ENCODE measurements around the gene DRC7.
"Not testable (repeated sequence)": the region's sequence is repeated elsewhere in the genome, so short reads cannot be mapped to it uniquely, and the experiment has no call there.

The DRC7 gene

GRCh38 chr16:57743886-57744641, 49.5 kb downstream of the DRC7 start:
- Histone ChIP-seq H3K9ac (ENCODE audit: low read depth, low read length) (no peak overlapping the region), H3K4me1 (ENCODE audit: insufficient read depth, low read length) (no peaks in the 10 kb centered on the region), H3K9me3 (ENCODE audit: control insufficient read depth, insufficient read depth, low read length) (no peaks in the 10 kb centered on the region), H3K36me3 (ENCODE audit: insufficient read depth, low read length) (no peaks in the 10 kb centered on the region; the same call in none of the 2 replicates)

DNA sequence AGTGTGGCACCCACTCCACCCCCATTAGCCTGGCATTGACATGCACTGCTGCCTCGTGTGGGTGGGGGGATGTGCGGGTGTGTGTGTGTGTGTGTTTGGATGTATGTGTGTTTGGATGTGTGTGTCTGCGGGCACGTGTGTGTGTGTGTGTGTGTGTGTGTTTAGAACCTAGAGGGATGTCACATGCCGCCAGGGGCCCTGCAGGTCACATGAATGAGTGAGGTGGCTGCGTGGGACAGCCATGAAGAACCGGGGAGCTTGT, 50.0 kb downstream of the DRC7 start:
- Histone ChIP-seq H3K4me1 (ENCODE audit: insufficient read depth, low read length) (no peaks in the 10 kb centered on the region), H3K36me3 (ENCODE audit: insufficient read depth, low read length) (peaks cover 3% of the 10 kb centered on the region), H3K9ac (ENCODE audit: low read depth, low read length) (no peak overlapping the region), H3K9me3 (ENCODE audit: control insufficient read depth, insufficient read depth, low read length) (no peaks in the 10 kb centered on the region)

DNA sequence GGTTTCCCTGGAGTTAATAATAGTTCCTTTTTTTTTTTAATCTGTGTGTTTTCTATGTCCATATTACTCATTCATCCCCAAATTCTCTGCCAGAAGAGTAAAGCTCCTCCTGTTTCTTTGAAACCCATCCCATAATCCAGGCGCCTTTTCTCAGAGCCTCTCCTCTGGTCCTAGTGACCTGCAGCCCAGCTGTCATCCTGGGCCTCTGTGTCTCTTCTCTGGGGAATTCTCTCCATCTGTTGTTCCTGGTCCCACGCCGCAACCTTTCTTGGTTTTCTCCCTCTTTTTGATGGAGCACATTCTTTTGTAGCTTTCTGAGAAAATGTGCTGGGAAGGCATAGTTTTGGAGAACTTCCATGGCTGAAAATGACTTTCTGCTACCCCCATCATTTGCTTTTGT, 51.2 kb downstream of the DRC7 start:
- no peaks in the 10 kb centered on the region for H3K9me3 ChIP-seq (ENCODE audit: control insufficient read depth, insufficient read depth, low read length)
- no peak overlapping the region for H3K9ac ChIP-seq (ENCODE audit: low read depth, low read length)
- no peaks in the 10 kb centered on the region for H3K4me1 ChIP-seq (ENCODE audit: insufficient read depth, low read length)
- peaks cover 6% of the 10 kb centered on the region for H3K36me3 ChIP-seq (ENCODE audit: insufficient read depth, low read length)

DNA sequence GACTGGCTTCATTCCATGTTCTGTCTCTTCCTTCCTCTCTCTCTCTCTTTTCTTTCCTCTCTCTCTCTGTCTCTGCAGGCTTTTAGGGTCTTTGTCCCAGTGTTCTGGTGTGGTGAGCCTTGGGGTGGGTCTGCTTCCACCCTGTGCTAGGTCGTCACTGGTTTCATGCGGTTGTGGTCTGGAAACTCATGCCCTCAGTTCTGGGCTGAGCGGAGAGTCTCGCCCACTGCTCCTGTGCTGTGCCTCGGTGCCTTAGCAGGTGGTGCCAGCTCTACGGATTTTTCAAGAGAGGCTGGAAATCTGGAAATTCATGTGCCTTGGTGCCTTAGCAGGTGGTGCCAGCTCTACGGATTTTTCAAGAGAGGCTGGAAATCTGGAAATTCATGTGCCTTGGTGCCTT, 51.7 kb downstream of the DRC7 start:
- not testable (repeated sequence) for H3K9me3 ChIP-seq (ENCODE audit: control insufficient read depth, insufficient read depth, low read length); H3K9ac ChIP-seq (ENCODE audit: low read depth, low read length); H3K36me3 ChIP-seq (ENCODE audit: insufficient read depth, low read length); H3K4me1 ChIP-seq (ENCODE audit: insufficient read depth, low read length)

DNA sequence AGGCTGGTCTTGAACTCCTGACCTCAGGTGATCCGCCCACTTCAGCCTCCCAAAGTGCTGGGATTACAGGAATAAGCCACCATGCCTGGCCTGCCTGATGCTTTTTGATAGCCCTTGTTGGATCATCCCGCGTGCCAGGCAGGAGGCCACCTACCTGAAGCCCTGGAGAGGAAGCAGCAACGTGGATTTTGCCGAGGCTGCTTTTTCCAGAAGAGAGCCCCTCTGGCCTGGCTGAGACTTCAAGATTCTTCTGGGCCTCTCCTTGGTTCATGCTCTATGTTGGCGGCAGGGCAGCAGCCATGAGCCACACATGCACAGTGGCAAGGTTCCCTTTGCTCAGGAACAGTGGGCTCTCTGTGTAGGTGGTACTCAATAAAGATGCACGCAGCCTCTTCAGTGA, 52.5 kb downstream of the DRC7 start:
- H3K9me3 ChIP-seq (ENCODE audit: control insufficient read depth, insufficient read depth, low read length), result no peaks in the 10 kb centered on the region
- no peak overlapping the region for H3K9ac ChIP-seq (ENCODE audit: low read depth, low read length)
- peaks cover 6% of the 10 kb centered on the region for H3K36me3 ChIP-seq (ENCODE audit: insufficient read depth, low read length)
- H3K4me1 ChIP-seq (ENCODE audit: insufficient read depth, low read length), result no peaks in the 10 kb centered on the region

DNA sequence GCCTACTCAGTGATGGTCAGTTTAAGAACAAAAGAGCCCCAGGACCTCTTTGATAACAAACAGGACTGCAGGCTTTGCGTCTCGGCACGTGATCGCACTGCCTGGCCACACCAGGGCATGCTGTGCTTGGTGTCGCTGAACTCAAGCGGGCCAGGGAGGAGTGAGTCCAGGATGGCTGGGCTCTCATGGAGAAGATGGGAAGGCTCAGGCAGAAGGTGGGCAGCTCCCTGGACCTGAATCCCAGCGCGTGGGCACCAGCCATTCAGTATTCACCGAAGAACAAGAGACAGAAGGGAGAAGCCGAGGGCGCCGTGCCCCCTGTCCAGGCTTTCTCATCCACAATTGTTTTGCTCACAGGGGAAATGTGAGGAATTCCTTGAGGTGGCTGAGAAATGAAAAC, 52.9 kb downstream of the DRC7 start:
- no peak overlapping the region for H3K9ac ChIP-seq (ENCODE audit: low read depth, low read length)
- H3K4me1 ChIP-seq (ENCODE audit: insufficient read depth, low read length), result no peaks in the 10 kb centered on the region
- H3K36me3 ChIP-seq (ENCODE audit: insufficient read depth, low read length), result peaks cover 6% of the 10 kb centered on the region
- no peaks in the 10 kb centered on the region for H3K9me3 ChIP-seq (ENCODE audit: control insufficient read depth, insufficient read depth, low read length)

GRCh38 chr16:57747996-57748395, 53.4 kb downstream of the DRC7 start:
- no peaks in the 10 kb centered on the region for H3K9me3 ChIP-seq (ENCODE audit: control insufficient read depth, insufficient read depth, low read length)
- no peak overlapping the region for H3K9ac ChIP-seq (ENCODE audit: low read depth, low read length)
- peaks cover 6% of the 10 kb centered on the region; the same call in 1 of the 2 replicates for H3K36me3 ChIP-seq (ENCODE audit: insufficient read depth, low read length)
- no peaks in the 10 kb centered on the region for H3K4me1 ChIP-seq (ENCODE audit: insufficient read depth, low read length)

- H3K9ac ChIP-seq (ENCODE audit: low read depth, low read length), result no peak overlapping the region
- H3K36me3 ChIP-seq (ENCODE audit: insufficient read depth, low read length), result peaks cover 6% of the 10 kb centered on the region; the same call in 1 of the 2 replicates
- H3K4me1 ChIP-seq (ENCODE audit: insufficient read depth, low read length), result no peaks in the 10 kb centered on the region
- no peaks in the 10 kb centered on the region for H3K9me3 ChIP-seq (ENCODE audit: control insufficient read depth, insufficient read depth, low read length)
Measured at GRCh38 chr16:57748596-57748995, 54.0 kb downstream of the DRC7 start.

DNA sequence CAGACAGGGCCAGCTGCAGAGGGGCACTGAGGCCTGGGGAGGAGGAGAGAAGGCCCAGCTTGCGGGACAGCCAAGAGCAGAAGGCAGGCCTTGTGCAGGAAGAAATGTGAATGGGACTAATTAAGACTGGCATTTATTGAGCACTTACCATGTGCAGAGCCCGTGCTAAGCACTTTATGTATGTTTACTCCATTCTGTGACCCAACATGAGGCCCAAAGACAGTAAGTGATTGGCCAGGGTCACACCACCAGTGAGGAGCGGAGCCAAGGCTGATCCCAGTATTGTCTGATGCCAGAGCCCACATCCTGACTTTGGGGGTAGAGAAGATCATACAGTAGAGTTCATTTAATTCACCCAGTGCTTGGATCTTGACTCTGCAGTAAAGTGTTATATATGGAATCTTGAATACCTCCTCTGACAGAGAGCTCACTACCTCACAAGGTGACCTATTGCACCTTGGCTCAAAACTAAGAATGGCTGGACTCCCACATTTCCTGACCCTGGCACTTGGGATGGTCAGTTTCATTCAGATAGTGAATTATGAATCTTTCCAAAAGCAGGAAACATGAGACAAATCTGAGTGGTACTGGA, 54.6 kb downstream of the DRC7 start:
- no peaks in the 10 kb centered on the region for H3K4me1 ChIP-seq (ENCODE audit: insufficient read depth, low read length)
- H3K36me3 ChIP-seq (ENCODE audit: insufficient read depth, low read length), result peaks cover 6% of the 10 kb centered on the region; the same call in 1 of the 2 replicates

GRCh38 chr16:57749856-57750452, 55.3 kb downstream of the DRC7 start:
- no peak overlapping the region for H3K9ac ChIP-seq (ENCODE audit: low read depth, low read length)
- H3K9me3 ChIP-seq (ENCODE audit: control insufficient read depth, insufficient read depth, low read length), result no peaks in the 10 kb centered on the region
- no peaks in the 10 kb centered on the region for H3K4me1 ChIP-seq (ENCODE audit: insufficient read depth, low read length)
- peaks cover 6% of the 10 kb centered on the region; the same call in 1 of the 2 replicates for H3K36me3 ChIP-seq (ENCODE audit: insufficient read depth, low read length)

More for the DNA sequence above, 54.6 kb downstream of the DRC7 start:
- H3K9me3 ChIP-seq (ENCODE audit: control insufficient read depth, insufficient read depth, low read length), result no peaks in the 10 kb centered on the region
- no peak overlapping the region for H3K9ac ChIP-seq (ENCODE audit: low read depth, low read length)

- Histone ChIP-seq H3K9ac (ENCODE audit: low read depth, low read length) (no peak overlapping the region), H3K4me1 (ENCODE audit: insufficient read depth, low read length) (no peaks in the 10 kb centered on the region), H3K36me3 (ENCODE audit: insufficient read depth, low read length) (peaks cover 6% of the 10 kb centered on the region; the same call in 1 of the 2 replicates), H3K9me3 (ENCODE audit: control insufficient read depth, insufficient read depth, low read length) (no peaks in the 10 kb centered on the region)
Measured at GRCh38 chr16:57750796-57751538, 56.4 kb downstream of the DRC7 start.

DNA sequence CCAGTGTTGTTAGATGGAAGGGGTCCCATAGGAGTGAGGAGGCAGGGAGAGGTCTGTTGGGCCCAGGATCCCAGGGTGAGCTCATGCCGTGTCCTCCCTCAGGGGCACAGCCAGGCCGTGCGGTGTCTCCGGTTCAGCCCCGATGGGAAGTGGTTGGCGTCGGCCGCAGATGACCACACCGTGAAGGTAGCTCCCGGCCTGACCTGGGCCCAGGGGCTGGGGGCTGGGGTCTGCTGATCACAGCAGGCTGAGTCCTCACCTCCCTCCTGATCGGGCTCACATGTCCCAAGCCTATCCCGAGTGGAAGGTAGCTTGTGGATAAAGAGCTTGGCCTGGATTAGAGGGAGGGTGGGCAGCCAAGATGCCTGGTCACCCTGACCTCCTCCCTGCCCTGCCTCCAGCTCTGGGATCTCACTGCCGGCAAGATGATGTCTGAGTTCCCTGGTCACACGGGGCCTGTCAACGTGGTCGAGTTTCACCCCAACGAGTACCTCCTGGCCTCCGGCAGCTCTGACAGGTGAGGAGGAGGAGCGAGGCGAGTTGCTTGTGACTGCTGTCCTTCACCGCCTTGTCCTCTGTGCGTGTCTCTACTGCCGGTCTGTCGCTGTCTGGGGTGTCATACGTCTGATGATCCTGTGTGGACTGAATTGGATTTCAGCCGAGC, 57.1 kb downstream of the DRC7 start:
- Histone ChIP-seq H3K9me3 (ENCODE audit: control insufficient read depth, insufficient read depth, low read length) (no peaks in the 10 kb centered on the region), H3K36me3 (ENCODE audit: insufficient read depth, low read length) (peaks cover 6% of the 10 kb centered on the region; the same call in 1 of the 2 replicates), H3K9ac (ENCODE audit: low read depth, low read length) (no peak overlapping the region), H3K4me1 (ENCODE audit: insufficient read depth, low read length) (no peaks in the 10 kb centered on the region)

GRCh38 chr16:57752203-57752580, 57.6 kb downstream of the DRC7 start:
- no peak overlapping the region for H3K9ac ChIP-seq (ENCODE audit: low read depth, low read length)
- peaks cover 6% of the 10 kb centered on the region; the same call in 1 of the 2 replicates for H3K36me3 ChIP-seq (ENCODE audit: insufficient read depth, low read length)
- no peaks in the 10 kb centered on the region for H3K9me3 ChIP-seq (ENCODE audit: control insufficient read depth, insufficient read depth, low read length)
- H3K4me1 ChIP-seq (ENCODE audit: insufficient read depth, low read length), result no peaks in the 10 kb centered on the region; the same call in 1 of the 2 replicates
